HFFc6 (cell line): Measurements from ENCODE around the gene COMMD4. TPM values are rescaled to one million over a fixed set of nuclear protein-coding genes. Genes with fewer than 3 reads are reported as not detected.
"Not testable (repeated sequence)": the region's sequence is repeated elsewhere in the genome, so short reads cannot be mapped to it uniquely, and the experiment has no call there.

Experiments
- DNase-seq: peaks from one replicate; pipeline ENCODE4 v3.0.0-alpha.2; 2018
- H3K27ac Mint-ChIP-seq: 2 replicates; pipeline ENCODE4 v1.8.0; 2020; ENCODE audit warnings: mild to moderate bottlenecking, mixed read lengths
- H3K27me3 Mint-ChIP-seq: 2 replicates; pipeline ENCODE4 v1.8.0; 2021; ENCODE audit warnings: mild to moderate bottlenecking, moderate library complexity, mixed read lengths; ENCODE audit not compliant: insufficient read depth
- H3K36me3 Mint-ChIP-seq: 2 replicates; pipeline ENCODE4 v1.8.0; 2021; ENCODE audit warnings: low read depth, mixed read lengths
- H3K4me1 Mint-ChIP-seq: 2 replicates; pipeline ENCODE4 v1.8.0; 2020; ENCODE audit warnings: low read depth, mixed read lengths
- H3K4me3 Mint-ChIP-seq: 2 replicates; pipeline ENCODE4 v1.8.0; 2020; ENCODE audit warnings: mild to moderate bottlenecking, moderate library complexity, mixed read lengths
- H3K9me3 Mint-ChIP-seq: 2 replicates; pipeline ENCODE4 v1.8.0; 2020; ENCODE audit warnings: mild to moderate bottlenecking, mixed read lengths
- CTCF ChIP-seq: fragments of 200-600 bp; sonication (generic); IDR thresholded peaks from 2 replicates; pipeline ENCODE4 v1.5.0; 2021; ENCODE audit warnings: antibody characterized with exemption, mild to moderate bottlenecking
- total RNA-seq, 6 experiments: library from RNA; stranded (reverse); fragmentation: NEBNext Ultra II Directional; extraction: Animal tissue kit (Norgen Biotek cat#: 25700); gene quantifications; 2 replicates in 1 of 6; 3 replicates in 5 of 6; pipeline ENCODE4 v1.2.3, GENCODE V29; 2021

COMMD4 gene
- total RNA-seq, 6 experiments from 2014 or later, result 90.1 to 133 (median 109) TPM

DNA sequence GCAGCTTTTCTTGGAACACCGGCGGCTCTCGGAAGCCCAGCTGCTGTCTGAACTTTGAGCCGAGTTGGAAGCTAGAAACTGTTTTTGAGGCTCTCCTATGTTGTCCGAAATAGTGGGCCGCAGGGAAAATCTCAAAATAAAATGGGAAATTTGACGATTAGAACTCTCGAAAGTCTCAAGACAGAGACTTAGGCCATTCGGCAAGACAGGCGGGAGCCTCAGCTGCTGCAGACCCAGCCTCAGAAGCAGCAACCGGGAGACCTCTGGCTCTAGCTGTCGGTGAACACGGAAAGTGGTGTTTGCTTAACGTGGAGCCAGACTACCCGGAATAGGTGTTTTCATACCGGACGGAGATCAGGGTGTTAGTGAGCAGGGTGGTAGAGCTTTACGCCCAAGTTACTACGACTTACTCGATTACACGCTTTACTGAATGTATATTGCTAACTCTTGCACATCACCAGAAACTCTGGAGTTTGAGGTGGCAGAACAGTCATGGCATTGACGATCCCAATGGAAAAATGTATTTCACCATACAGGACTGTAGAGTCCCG, 32.9 kb downstream of the COMMD4 start:
- TF ChIP-seq CTCF, result no peak
- Mint-ChIP-seq H3K9me3 (no peaks in the 10 kb centered on the region), H3K27ac (peak overlapping the region; percentile 94), H3K36me3 (peaks cover 15% of the 10 kb centered on the region; the same call in 1 of the 2 replicates), H3K4me3 (peak overlapping the region; percentile 97), H3K4me1 (peaks cover 22% of the 10 kb centered on the region), H3K27me3 (peaks cover 10% of the 10 kb centered on the region)
- no peak for DNase-seq

DNA sequence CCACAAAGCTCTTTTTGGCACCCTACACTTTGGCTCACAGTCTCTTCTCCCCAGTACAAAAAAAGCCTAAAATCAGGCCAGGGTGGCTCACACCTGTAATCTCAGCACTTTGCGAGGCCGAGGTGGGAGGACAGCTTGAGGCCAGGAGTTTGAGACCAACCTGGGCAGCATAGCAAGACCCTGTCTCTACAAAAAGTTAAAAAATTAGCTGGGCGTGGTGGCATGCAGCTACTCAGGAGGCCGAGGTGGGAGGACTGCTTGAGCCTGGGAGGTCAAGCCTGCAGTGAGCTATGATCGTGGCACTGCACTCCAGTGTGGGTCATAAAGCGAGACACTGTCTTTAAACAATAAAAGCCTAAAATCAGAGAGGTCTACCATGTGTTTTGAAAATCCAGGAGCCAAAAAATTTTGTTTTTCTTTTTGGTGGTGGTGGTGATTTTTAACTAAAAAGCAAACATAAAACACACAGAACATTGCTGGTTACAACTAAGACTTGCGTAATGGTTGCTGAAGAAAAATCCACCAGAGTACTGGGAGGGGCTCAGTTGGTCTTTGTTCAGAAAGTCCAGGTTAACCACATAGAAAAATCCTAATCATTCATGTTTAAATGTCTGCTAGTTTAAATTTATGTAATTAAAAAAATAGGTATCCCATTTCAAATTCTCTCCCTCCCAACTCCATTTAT, 34.2 kb downstream of the COMMD4 start:
- TF ChIP-seq CTCF, result no peak

GRCh38 chr15:75371486-75371885, 35.6 kb downstream of the COMMD4 start:
- peaks cover 10% of the 10 kb centered on the region for H3K27me3 Mint-ChIP-seq
- no peak for DNase-seq
- H3K4me1 Mint-ChIP-seq, result peaks cover 22% of the 10 kb centered on the region
- peaks cover 21% of the 10 kb centered on the region; the same call in 1 of the 2 replicates for H3K36me3 Mint-ChIP-seq
- TF ChIP-seq CTCF, result no peak
- H3K27ac Mint-ChIP-seq, result no peak overlapping the region
- no peaks in the 10 kb centered on the region for H3K9me3 Mint-ChIP-seq
- no peak overlapping the region for H3K4me3 Mint-ChIP-seq

More for the DNA sequence above, 34.2 kb downstream of the COMMD4 start:
- Mint-ChIP-seq H3K4me3 (peak overlapping the region; percentile 97), H3K36me3 (peaks cover 14% of the 10 kb centered on the region; the same call in 1 of the 2 replicates), H3K27ac (peak overlapping the region; percentile 94; the same call in 1 of the 2 replicates), H3K27me3 (peaks cover 9% of the 10 kb centered on the region), H3K9me3 (no peaks in the 10 kb centered on the region), H3K4me1 (peaks cover 22% of the 10 kb centered on the region)
- DNase-seq, result no peak

DNA sequence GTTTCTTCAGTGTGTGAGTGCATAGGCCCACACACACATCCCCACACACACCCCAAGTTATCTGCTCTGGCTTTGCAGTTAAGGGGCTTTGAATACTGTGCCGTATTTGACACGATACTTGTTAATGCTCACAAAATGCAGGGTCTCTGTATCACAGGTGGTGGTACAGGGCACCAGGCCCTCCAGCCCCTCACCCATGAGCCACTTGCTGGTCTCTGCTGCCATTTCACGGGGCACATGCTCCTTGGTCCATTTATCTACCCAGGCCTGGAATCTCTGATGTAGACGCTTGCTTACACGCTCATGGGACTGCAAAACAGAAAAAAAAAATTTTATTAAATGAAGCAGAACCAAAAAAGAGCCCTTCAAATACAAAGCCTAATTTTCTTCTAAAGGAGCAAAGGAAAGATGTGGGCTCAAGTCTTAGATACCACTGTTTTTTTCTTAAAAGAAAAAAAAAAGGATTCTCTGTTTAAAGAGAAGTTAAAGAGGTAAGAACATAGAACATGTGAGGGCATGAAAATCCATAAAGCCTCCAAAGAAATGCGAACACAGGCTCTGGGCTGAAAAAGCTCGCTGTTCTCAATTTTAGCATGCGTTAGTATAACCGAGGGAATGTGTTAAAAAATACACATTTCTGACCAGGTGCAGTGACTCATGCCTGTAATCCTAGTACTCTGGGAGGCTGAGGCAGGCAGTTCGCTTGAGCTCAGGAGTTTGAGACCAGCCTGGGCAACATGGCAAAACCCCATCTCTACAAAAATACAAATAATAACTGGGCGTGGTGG, 36.2 kb downstream of the COMMD4 start:
- Mint-ChIP-seq H3K9me3 (no peaks in the 10 kb centered on the region), H3K27me3 (peaks cover 10% of the 10 kb centered on the region), H3K27ac (no peak overlapping the region), H3K4me1 (peaks cover 22% of the 10 kb centered on the region), H3K36me3 (peaks cover 21% of the 10 kb centered on the region; the same call in 1 of the 2 replicates), H3K4me3 (no peak overlapping the region)
- TF ChIP-seq CTCF, result no peak
- DNase-seq, result no peak

- no peak for DNase-seq
- Mint-ChIP-seq H3K27me3 (peaks cover 1% of the 10 kb centered on the region; the same call in 1 of the 2 replicates), H3K4me1 (no peaks in the 10 kb centered on the region), H3K27ac (no peak overlapping the region), H3K36me3 (peaks cover 23% of the 10 kb centered on the region), H3K4me3 (no peak overlapping the region), H3K9me3 (no peaks in the 10 kb centered on the region)
- no peak for TF ChIP-seq CTCF
Observed at GRCh38 chr15:75380773-75381172, 44.9 kb downstream of the COMMD4 start.

DNA sequence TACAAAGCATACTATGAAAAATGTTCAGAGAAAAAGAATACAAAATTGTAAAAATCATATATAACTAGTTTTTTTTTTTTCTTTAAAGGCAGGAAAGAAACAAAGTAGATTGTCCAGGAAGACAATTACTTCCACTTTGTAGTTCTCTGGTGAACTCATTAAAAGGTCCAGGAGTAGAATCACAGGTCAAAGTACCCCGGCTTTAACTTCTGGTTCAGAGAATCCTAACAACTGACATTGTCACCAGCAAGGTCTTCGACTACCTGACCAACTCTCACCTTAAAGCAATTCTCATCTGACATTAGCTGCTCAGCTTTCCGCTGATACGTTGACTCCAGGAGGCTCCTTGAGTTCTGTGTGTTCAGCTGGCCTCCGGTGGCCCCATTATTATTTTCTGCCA, 48.1 kb downstream of the COMMD4 start:
- not testable (repeated sequence) for H3K4me3 Mint-ChIP-seq, DNase-seq, H3K4me1 Mint-ChIP-seq, H3K27me3 Mint-ChIP-seq, H3K27ac Mint-ChIP-seq, H3K9me3 Mint-ChIP-seq
- peaks cover 25% of the 10 kb centered on the region for H3K36me3 Mint-ChIP-seq
